HEK293T (cell line): Measurements from ENCODE around the gene CDH16.

Experiments used
- ARNT ChIP-seq: fragments of 450-650 bp; IDR thresholded peaks from 2 replicates; pipeline ENCODE4 v1.6.1; 2017; ENCODE audit warnings: mild to moderate bottlenecking
- BHLHE40 ChIP-seq: fragments of 450-650 bp; IDR thresholded peaks from 2 replicates; pipeline ENCODE4 v1.6.1; 2016; ENCODE audit warnings: mild to moderate bottlenecking, moderate library complexity, borderline replicate concordance
- ELF4 ChIP-seq: fragments of 450-650 bp; IDR thresholded peaks from 2 replicates; pipeline ENCODE4 v1.6.1; 2017; ENCODE audit warnings: antibody characterized with exemption
- FOXM1 ChIP-seq: fragments of 450-650 bp; IDR thresholded peaks from 2 replicates; pipeline ENCODE4 v1.6.1; 2017; ENCODE audit warnings: mild to moderate bottlenecking, borderline replicate concordance
- HDGF ChIP-seq: fragments of 450-650 bp; IDR thresholded peaks from 2 replicates; pipeline ENCODE4 v1.6.1; 2017; ENCODE audit warnings: antibody characterized with exemption, borderline replicate concordance
- LEF1 ChIP-seq: fragments of 450-650 bp; IDR thresholded peaks from 2 replicates; pipeline ENCODE4 v1.6.1; 2017; ENCODE audit warnings: mild to moderate bottlenecking, borderline replicate concordance
- NFRKB ChIP-seq: fragments of 450-650 bp; IDR thresholded peaks from 2 replicates; pipeline ENCODE4 v1.6.1; 2016; ENCODE audit warnings: mild to moderate bottlenecking, moderate library complexity
- PKNOX1 ChIP-seq: fragments of 450-650 bp; IDR thresholded peaks from 2 replicates; pipeline ENCODE4 v1.6.1; 2016
- SP1 ChIP-seq: fragments of 450-650 bp; IDR thresholded peaks from 2 replicates; pipeline ENCODE4 v1.6.1; 2017
- SUZ12 ChIP-seq: fragments of 450-650 bp; IDR thresholded peaks from 2 replicates; pipeline ENCODE4 v1.6.1; 2016; ENCODE audit warnings: mild to moderate bottlenecking
- TARDBP ChIP-seq: fragments of 450-650 bp; IDR thresholded peaks from 2 replicates; pipeline ENCODE4 v1.6.1; 2016
- ZNF384 ChIP-seq: fragments of 450-650 bp; IDR thresholded peaks from 2 replicates; pipeline ENCODE4 v1.6.1; 2016

GRCh38 chr16:66936889-66937554 is 18.3 kb upstream of the CDH16 start:
- TF ChIP-seq NFRKB (no peak), ELF4 (no peak), BHLHE40 (no peak), SP1 (no peak), ZNF384 (no peak), ARNT (no peak), SUZ12 (no peak), TARDBP (no peak), FOXM1 (no peak), HDGF (no peak), PKNOX1 (no peak), LEF1 (no peak)
